Measurements from ENCODE around the gene PAIP2B.

GRCh38 chr2:71252862-71253261, 26.0 kb upstream of the PAIP2B start:
- TF ChIP-seq ARNT (IDR thresholded peaks at IDR 0.05) (no peak), ELF4 (IDR thresholded peaks at IDR 0.05) (no peak), SUZ12 (IDR thresholded peaks at IDR 0.05) (no peak), FOXM1 (IDR thresholded peaks at IDR 0.05; ENCODE audit: borderline replicate concordance) (no peak), FOXA1 (IDR thresholded peaks at IDR 0.05) (no peak), NFRKB (IDR thresholded peaks at IDR 0.05) (no peak), PKNOX1 (IDR thresholded peaks at IDR 0.05) (no peak), LEF1 (IDR thresholded peaks at IDR 0.05; ENCODE audit: borderline replicate concordance) (no peak), SP1 (IDR thresholded peaks at IDR 0.05) (no peak)

All from HEK293T (cell line).